SK-N-SH (cell line): ENCODE results near the gene TNPO1. TPM values are rescaled to one million over a fixed set of nuclear protein-coding genes. Genes with fewer than 3 reads are reported as not detected.
"Not testable (repeated sequence)": the region's sequence is repeated elsewhere in the genome, so short reads cannot be mapped to it uniquely, and the experiment has no call there.

Experiments
- CTCF ChIA-PET: fragments of 300-600, 350-600 bp; formaldehyde crosslinking; extraction: SDS; loops from one replicate; lab custom pipeline; 2021; lab: Yijun Ruan, JAX
- POLR2A ChIA-PET: fragments of 350-600 bp; sonication (Branson Sonifier 250); formaldehyde crosslinking; extraction: SDS; loops from one replicate; lab custom pipeline; 2020; ENCODE audit warnings: antibody characterized with exemption, inconsistent platforms; lab: Yijun Ruan, JAX
- DNase-seq: peaks from one replicate; pipeline ENCODE4 v3.0.0; 2012
- H2AFZ ChIP-seq: fragments of 200-600 bp; sonication (generic); 2 replicates; pipeline ENCODE4 v1.8.1; 2016; ENCODE audit warnings: antibody characterized with exemption, mild to moderate bottlenecking, low read depth
- H3F3A ChIP-seq: fragments of 200-600 bp; sonication (generic); replicated peaks from 2 replicates; pipeline ENCODE3; 2016; ENCODE audit warnings: antibody characterized with exemption, mild to moderate bottlenecking; ENCODE audit not compliant: insufficient read depth
- H3K27ac ChIP-seq, 2 experiments: fragments of 200-500 bp in 1 of 2; fragments of 200-600 bp in 1 of 2; sonication (Bioruptor generic) in 1 of 2; sonication (generic), shearing (Covaris generic) in 1 of 2; 2 replicates each; pipeline versions ENCODE4 v1.5.1 to v1.6.1; 2014 to 2016; ENCODE audit warnings: low read depth in 2 of 2, inconsistent platforms in 1 of 2, low read length in 1 of 2, mild to moderate bottlenecking in 1 of 2, mixed read lengths in 1 of 2
- H3K27me3 ChIP-seq: fragments of 200-600 bp; sonication (generic), shearing (Covaris generic); 2 replicates; pipeline ENCODE4 v1.6.1; 2016; ENCODE audit warnings: mixed run types; ENCODE audit not compliant: insufficient read depth
- H3K36me3 ChIP-seq, 2 experiments: fragments of 200-500 bp in 1 of 2; fragments of 200-600 bp in 1 of 2; sonication (Bioruptor generic) in 1 of 2; sonication (generic) in 1 of 2; replicated peaks in 1 of 2; 2 replicates each; pipeline versions ENCODE3 to v1.5.1; 2014 to 2016; ENCODE audit warnings: low read length in 1 of 2, mild to moderate bottlenecking in 1 of 2; ENCODE audit not compliant: insufficient read depth in 2 of 2, control insufficient read depth in 1 of 2
- H3K4me1 ChIP-seq, 2 experiments: fragments of 200-500 bp in 1 of 2; fragments of 200-600 bp in 1 of 2; sonication (Bioruptor generic) in 1 of 2; sonication (generic), shearing (Covaris generic) in 1 of 2; 2 replicates each; pipeline versions ENCODE4 v1.5.1 to v1.6.1; 2014 to 2016; ENCODE audit warnings: low read depth in 1 of 2, low read length in 1 of 2, mixed run types in 1 of 2; ENCODE audit not compliant: insufficient read depth in 2 of 2, control insufficient read depth in 1 of 2
- H3K4me2 ChIP-seq: fragments of 200-600 bp; sonication (generic), shearing (Covaris generic); 2 replicates; pipeline ENCODE4 v1.6.1; 2017; ENCODE audit warnings: mixed run types
- H3K4me3 ChIP-seq, 2 experiments: fragments of 200-500 bp in 1 of 2; fragments of 200-600 bp in 1 of 2; sonication (Bioruptor generic) in 1 of 2; sonication (generic), shearing (Covaris generic) in 1 of 2; 2 replicates each; pipeline versions ENCODE4 v1.5.1 to v1.8.1; 2014 to 2016; ENCODE audit warnings: low read depth in 2 of 2, inconsistent platforms in 1 of 2, low read length in 1 of 2, mild to moderate bottlenecking in 1 of 2, mixed read lengths in 1 of 2, moderate library complexity in 1 of 2
- H3K79me2 ChIP-seq: fragments of 200-600 bp; sonication (generic); 2 replicates; pipeline ENCODE4 v1.8.1; 2017; ENCODE audit warnings: mild to moderate bottlenecking; ENCODE audit not compliant: insufficient read depth
- H3K9ac ChIP-seq: fragments of 200-600 bp; sonication (generic); 2 replicates; pipeline ENCODE4 v1.6.1; 2017; ENCODE audit warnings: mixed run types
- H3K9me2 ChIP-seq: fragments of 200-600 bp; sonication (generic); 2 replicates; pipeline ENCODE4 v1.6.1; 2017; ENCODE audit warnings: mixed run types
- H3K9me3 ChIP-seq: fragments of 200-600 bp; sonication (generic); 2 replicates; pipeline ENCODE4 v1.6.1; 2017; ENCODE audit warnings: mixed run types, mild to moderate bottlenecking, moderate library complexity
- H4K20me1 ChIP-seq: fragments of 200-600 bp; sonication (generic); 2 replicates; pipeline ENCODE4 v1.6.1; 2017; ENCODE audit warnings: mild to moderate bottlenecking, mixed run types; ENCODE audit not compliant: insufficient read depth
- FOXM1 ChIP-seq: IDR thresholded peaks from 2 replicates; pipeline ENCODE4 v1.4.0; 2012; ENCODE audit warnings: low read depth, mild to moderate bottlenecking
- JUND ChIP-seq: IDR thresholded peaks from 2 replicates; pipeline ENCODE4 v1.4.0; 2012
- MXI1 ChIP-seq: IDR thresholded peaks from 2 replicates; pipeline ENCODE4 v1.6.1; 2012; ENCODE audit warnings: mild to moderate bottlenecking, low read depth, low read length, improper control_type of control experiment
- NFIC ChIP-seq: IDR thresholded peaks from 2 replicates; pipeline ENCODE4 v1.4.0; 2012; ENCODE audit warnings: borderline replicate concordance
- NRF1 ChIP-seq: IDR thresholded peaks from 2 replicates; pipeline ENCODE4 v1.6.1; 2012; ENCODE audit warnings: low read depth, mild to moderate bottlenecking, low read length
- RAD21 ChIP-seq: IDR thresholded peaks from 2 replicates; pipeline ENCODE4 v1.6.1; 2012; ENCODE audit warnings: mild to moderate bottlenecking, low read length
- REST ChIP-seq: IDR thresholded peaks from 2 replicates; pipeline ENCODE4 v1.6.1; 2012; ENCODE audit warnings: mild to moderate bottlenecking, low read depth, low read length, moderate library complexity
- SMC3 ChIP-seq: IDR thresholded peaks from 2 replicates; pipeline ENCODE4 v1.6.1; 2012; ENCODE audit warnings: low read depth, low read length, improper control_type of control experiment
- TCF12 ChIP-seq: IDR thresholded peaks from 2 replicates; pipeline ENCODE4 v1.4.0; 2012
- USF1 ChIP-seq: IDR thresholded peaks from 2 replicates; pipeline ENCODE4 v1.4.0; 2012; ENCODE audit warnings: low read depth, borderline replicate concordance
- USF2 ChIP-seq: fragments of 150-350 bp; IDR thresholded peaks from 2 replicates; pipeline ENCODE4 v1.6.1; 2017; ENCODE audit warnings: antibody characterized with exemption, low read length, low read depth, borderline replicate concordance
- ZBTB33 ChIP-seq: IDR thresholded peaks from 2 replicates; pipeline ENCODE4 v1.4.0; 2012; ENCODE audit warnings: low read depth, borderline replicate concordance
- WGBS: methylation state at CpG from one replicate; pipeline ENCODE4 v1.1.6; 2017; ENCODE audit warnings: low lambda C conversion rate; 5-methylcytosine and 5-hydroxymethylcytosine counted together
- polyA plus RNA-seq, 3 experiments: library from polyadenylated mRNA; depleted of rRNA; stranded (reverse); fragments of >200 nt; gene quantifications; 2 replicates each; pipeline ENCODE4 v1.2.3, GENCODE V29; 2012

Gene TNPO1
- polyA plus RNA-seq, 1 of the 3 experiments (the other 2 are of a cell fraction) = 19.9 TPM

- Histone ChIP-seq H3K4me1 (no peaks in the 10 kb centered on the region), H3K4me2 (no peak overlapping the region), H3K9me2 (no peaks in the 10 kb centered on the region), H3F3A (peaks cover 18% of the 10 kb centered on the region), H3K27ac (no peak overlapping the region), H2AFZ (no peak overlapping the region)
- WGBS = 88% methylated on average over 1 of the region's 1 CpG
- no peak for DNase-seq
- no peak for TF ChIP-seq USF2
- TF ChIP-seq, all 33 proteins: peak for 0
- Histone ChIP-seq H3K79me2 (no peaks in the 10 kb centered on the region), H3K9me3 (no peaks in the 10 kb centered on the region), H3K27me3 (no peaks in the 10 kb centered on the region), H3K9ac (no peak overlapping the region), H3K4me3 (no peak overlapping the region), H3K36me3 (no peaks in the 10 kb centered on the region), H4K20me1 (no peaks in the 10 kb centered on the region)
- ChIA-PET CTCF (no interaction called here), POLR2A (no interaction called here)
Measured at GRCh38 chr5:72922422-72922821, 106.0 kb downstream of the TNPO1 start.

- POLR2A ChIA-PET = interaction anchor here (0.6 kb wide), 1 partner anchor 442 kb away, joined by 3 read pairs; no protein-coding TSS in a partner anchor
- H3K36me3 ChIP-seq = no peaks in the 10 kb centered on the region
- no peaks in the 10 kb centered on the region for H3K27me3 ChIP-seq
- TF ChIP-seq TCF12 (no peak), SMC3 (no peak), NRF1 (no peak), NFIC (no peak), REST (no peak), USF2 (no peak), USF1 (no peak), JUND (no peak), FOXM1 (no peak), MXI1 (no peak), ZBTB33 (no peak), RAD21 (no peak)
- TF ChIP-seq, all 33 proteins: peak for 0
- H3K4me3 ChIP-seq = no peak overlapping the region
- no peaks in the 10 kb centered on the region for H4K20me1 ChIP-seq
- whole genome bisulfite sequencing = 90% methylated on average over 18 of the region's 33 CpGs
- no peaks in the 10 kb centered on the region for H3K4me1 ChIP-seq
- H3K9me2 ChIP-seq = no peaks in the 10 kb centered on the region
- DNase-seq = no peak
- no peak overlapping the region for H3K27ac ChIP-seq
- no peaks in the 10 kb centered on the region for H3K79me2 ChIP-seq
- no peak overlapping the region for H3K4me2 ChIP-seq
- no peaks in the 10 kb centered on the region for H3K9me3 ChIP-seq
- H2AFZ ChIP-seq = no peak overlapping the region
- H3F3A ChIP-seq = peaks cover under 1% of the 10 kb centered on the region
- H3K9ac ChIP-seq = no peak overlapping the region
- CTCF ChIA-PET = no interaction called here
Measured at GRCh38 chr5:72925336-72926010, 109.0 kb downstream of the TNPO1 start.

GRCh38 chr5:72932686-72933085 is 116.2 kb downstream of the TNPO1 start:
- POLR2A ChIA-PET, H3K4me3 ChIP-seq, H3K9me3 ChIP-seq, H3F3A ChIP-seq, H3K79me2 ChIP-seq, H3K9me2 ChIP-seq, H3K27me3 ChIP-seq, H3K9ac ChIP-seq, H4K20me1 ChIP-seq, H3K4me2 ChIP-seq, H3K27ac ChIP-seq, H3K36me3 ChIP-seq, H3K4me1 ChIP-seq, H2AFZ ChIP-seq, DNase-seq, CTCF ChIA-PET: not testable (repeated sequence)
- 91% methylated on average over 2 of the region's 2 CpGs for WGBS
